GM19023 (cell line): ENCODE measurements around the gene RASSF8.
A peak's percentile ranks its signal among the peaks of the same experiment; 100 is the strongest.

ENCODE experiments used
- ATAC-seq: cut with Tn5 transposase; IDR thresholded peaks from one replicate; pipeline ENCODE4 v1.9.1; 2021; ENCODE audit warnings: mild to moderate bottlenecking, moderate library complexity; ENCODE audit not compliant: unreplicated experiment

RASSF8 gene

DNA sequence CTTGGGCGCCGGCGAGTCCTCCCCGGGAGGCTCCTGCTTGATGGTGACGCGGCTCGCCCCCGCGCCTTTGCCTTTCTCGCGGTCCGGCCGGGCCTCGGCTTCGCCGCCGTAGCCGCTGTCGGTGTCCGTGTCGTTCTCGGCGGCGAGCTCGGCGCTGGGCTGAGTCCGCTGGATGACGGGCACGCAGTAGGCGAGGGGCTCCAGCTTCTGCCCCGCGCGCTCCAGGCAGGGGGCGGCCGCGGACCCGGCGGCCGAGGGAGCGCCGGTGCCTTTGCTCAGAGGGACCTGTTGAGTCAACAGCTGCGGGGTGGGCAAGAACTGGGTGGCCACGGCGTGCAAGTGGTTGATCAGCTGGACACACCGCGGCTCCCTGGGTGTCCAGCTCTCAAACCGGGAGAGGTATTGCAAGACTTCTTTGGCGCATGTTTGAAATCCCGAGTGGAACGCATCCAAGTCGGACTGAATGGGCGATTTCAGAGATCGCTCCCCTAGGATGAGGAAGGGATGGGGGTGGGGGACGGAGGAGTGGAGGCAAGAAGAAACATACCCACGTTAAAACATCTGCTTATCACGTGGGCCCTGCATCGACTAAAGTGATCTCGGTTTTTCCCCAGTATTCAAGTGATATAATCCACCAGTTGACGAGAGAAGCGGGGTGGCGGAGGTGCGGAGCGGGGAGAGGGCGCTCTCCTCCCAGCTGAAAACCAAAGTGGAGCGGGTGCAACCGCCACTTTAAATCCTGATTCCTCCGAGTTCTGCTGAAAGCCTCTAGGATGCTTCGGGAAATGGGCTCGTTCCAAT lies 164.4 kb downstream of the RASSF8 start:
- peak; percentile 17 for ATAC-seq

DNA sequence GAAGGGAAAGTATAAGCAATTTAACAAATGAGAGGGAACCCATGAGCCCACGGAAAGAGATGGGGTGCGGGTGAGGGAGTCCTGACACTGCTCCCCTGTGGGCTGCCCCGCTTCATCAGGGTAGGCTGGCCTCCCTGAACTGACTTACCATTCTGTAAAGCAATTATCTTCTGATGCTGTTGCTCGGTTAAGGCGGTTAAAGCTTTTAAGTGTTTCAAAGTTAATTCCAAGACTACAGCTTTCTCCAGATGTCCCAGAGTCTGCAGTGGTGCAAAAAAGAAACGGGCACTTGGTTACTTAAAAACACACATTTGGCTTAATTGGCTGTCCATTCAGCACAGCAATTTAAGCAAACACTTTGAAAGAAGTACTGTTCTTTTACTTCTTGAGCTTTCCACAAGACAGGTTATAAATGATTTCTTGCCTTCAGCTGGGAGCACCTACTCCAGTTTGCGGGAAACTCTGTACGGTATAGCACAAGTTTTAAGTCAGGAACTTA lies 165.0 kb downstream of the RASSF8 start:
- ATAC-seq: no peak

- ATAC-seq: no peak
These were observed 166.2 kb downstream of the RASSF8 start, which contains the start of gene BHLHE41 for GRCh38 chr12:26124446-26125399. TSS of gene BHLHE41 (minus strand) at chr12:26125037. CDS start at chr12:26124779, 258 bp downstream.

GRCh38 chr12:26125400-26126339 lies 167.2 kb downstream of the RASSF8 start:
- ATAC-seq: peak; percentile 18

GRCh38 chr12:26126340-26127284 lies 168.1 kb downstream of the RASSF8 start:
- peak; percentile 32 for ATAC-seq

DNA sequence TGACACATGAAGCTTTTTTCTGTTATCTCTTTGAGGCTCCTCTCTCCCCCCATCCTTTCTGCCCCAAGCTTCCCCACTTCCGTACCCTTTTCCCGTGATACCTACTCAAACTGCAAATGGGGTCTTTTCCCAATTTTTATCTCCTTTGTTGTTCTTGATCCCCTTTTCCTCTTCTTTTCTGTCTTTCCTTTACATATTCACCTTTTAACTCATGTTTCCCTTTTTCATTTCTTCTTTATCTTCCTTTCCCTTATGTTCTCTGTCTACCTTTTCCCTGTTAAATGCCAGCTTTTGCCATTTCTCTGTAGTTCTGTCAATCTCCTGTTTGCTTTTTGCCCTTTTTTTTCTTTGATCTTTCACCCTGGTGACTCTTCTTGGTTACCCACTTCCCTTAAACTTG lies 168.9 kb downstream of the RASSF8 start:
- no peak for ATAC-seq

GRCh38 chr12:26128168-26128567 lies 169.7 kb downstream of the RASSF8 start:
- ATAC-seq: no peak
